ENCODE measurements around the gene FAM171A2. TPM values are rescaled to one million over a fixed set of nuclear protein-coding genes. Genes with fewer than 3 reads are reported as not detected.

FAM171A2 gene
- total and polyA plus RNA-seq, 2 of the 4 experiments (the other 2 are of a cell fraction), result 3.2 to 5.9 TPM

DNA sequence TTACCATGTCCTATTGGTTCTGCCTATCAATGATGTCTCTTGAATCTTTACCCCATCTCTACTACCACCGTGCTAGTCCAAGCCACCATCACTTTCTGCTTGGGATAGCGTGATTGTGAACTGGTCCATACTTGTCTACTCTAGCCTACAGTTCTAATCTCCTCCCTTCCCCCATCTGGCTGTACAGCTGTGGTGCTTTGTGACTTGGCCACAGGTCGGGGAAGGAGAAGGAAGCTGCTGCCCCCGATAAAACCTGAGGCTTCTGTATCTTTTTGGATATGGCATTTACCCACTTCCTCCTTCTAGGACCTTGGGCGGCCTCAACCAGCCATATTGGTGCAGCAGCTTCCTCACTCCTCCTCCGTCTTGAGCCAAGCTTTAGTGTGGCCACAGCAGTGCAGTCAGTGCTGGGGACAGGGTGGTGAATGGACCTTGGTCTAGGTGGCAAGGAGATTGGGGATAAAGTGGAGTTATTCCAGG, 26.1 kb upstream of the FAM171A2 start:
- no peak overlapping the region for H3K18ac ChIP-seq (ENCODE audit: low read depth, low read length)
- H3K4me3 ChIP-seq (ENCODE audit: insufficient read depth, low read depth, low read length), result no peak overlapping the region
- H3K4ac ChIP-seq (ENCODE audit: low read depth, low read length), result no peak overlapping the region
- WGBS, 2 experiments (ENCODE audit: extremely low coverage in 2 of 2, insufficient read length in 1 of 2), result 100% methylated on average over 1 of the region's 6 CpGs; no CpG with 5 or more reads in 1 of the 2 experiments
- H3K79me1 ChIP-seq (ENCODE audit: low read depth in 1 of 2, low read length in 2 of 2), result no peaks in the 10 kb centered on the region
- no peak overlapping the region for H3K4me2 ChIP-seq (ENCODE audit: low read depth, low read length)
- intact Hi-C loops (cut with micrococcal nuclease), result no loop called here
- H3K9me3 ChIP-seq (ENCODE audit: control insufficient read depth, insufficient read depth, low read length), result no peaks in the 10 kb centered on the region
- ChIA-PET POLR2A (ENCODE audit: unreplicated experiment) (no interaction called here), CTCF (interaction anchor here (0.6 kb wide), 1 partner anchor 11 kb away, joined by 3 read pairs; no protein-coding TSS in a partner anchor)
- dilution Hi-C loops (cut with HindIII; ENCODE audit: low sequenced_read_pairs, unreplicated experiment), result no loop called here
- ATAC-seq (ENCODE audit: low read depth), result no peak
- peaks cover 4% of the 10 kb centered on the region for H3K27me3 ChIP-seq (ENCODE audit: control insufficient read depth, insufficient read depth, low read length)
- H4K91ac ChIP-seq (ENCODE audit: insufficient read depth, low read depth, low read length), result no peak overlapping the region
- H3K9ac ChIP-seq (ENCODE audit: low read depth, low read length), result no peak overlapping the region
- in situ Hi-C loops (cut with MboI; ENCODE audit: low sequenced_read_pairs), result no loop called here
- H2AFZ ChIP-seq (replicated peaks; ENCODE audit: low read length, poor library complexity), result no peak overlapping the region
- H3K27ac ChIP-seq (ENCODE audit: insufficient read depth, low read length), result no peak overlapping the region
- no peaks in the 10 kb centered on the region for H3K36me3 ChIP-seq (ENCODE audit: control insufficient read depth, insufficient read depth, low read length)
- H4K20me1 ChIP-seq (ENCODE audit: insufficient read depth, low read length), result no peaks in the 10 kb centered on the region
- H3K23ac ChIP-seq (ENCODE audit: low read depth, low read length), result no peak overlapping the region
- no peak overlapping the region for H2BK120ac ChIP-seq (ENCODE audit: low read depth, low read length)
- no peak overlapping the region for H4K8ac ChIP-seq (ENCODE audit: low read depth in 2 of 2, low read length in 2 of 2)
- DNase-seq, result no peak
- H2BK15ac ChIP-seq (ENCODE audit: low read depth, low read length), result no peak overlapping the region
- H3K14ac ChIP-seq (replicated peaks; ENCODE audit: low read depth, low read length), result no peak overlapping the region
- H3K9me1 ChIP-seq (ENCODE audit: insufficient read depth, low read length), result no peaks in the 10 kb centered on the region
- H2AK9ac ChIP-seq (replicated peaks; ENCODE audit: low read depth, low read length, poor library complexity), result no peak overlapping the region
- H3K4me1 ChIP-seq (ENCODE audit: control insufficient read depth, insufficient read depth, low read length), result peaks cover 2% of the 10 kb centered on the region; the same call in 1 of the 2 replicates
- H2BK5ac ChIP-seq (ENCODE audit: low read depth, low read length, poor library complexity, severe bottlenecking), result no peak overlapping the region
- no TSS peak for BruUV-seq (replicated peaks)
- H4K5ac ChIP-seq (ENCODE audit: low read depth, low read length), result no peak overlapping the region
- H3K56ac ChIP-seq (ENCODE audit: extremely low read depth, insufficient read depth, low read length), result no peak overlapping the region
- H2BK20ac ChIP-seq (ENCODE audit: low read depth, low read length), result no peak overlapping the region
- no peak for TF ChIP-seq SMC3 (IDR thresholded peaks at IDR 0.05; ENCODE audit: low read depth, low read length)
- no peak for TF ChIP-seq RAD21 (IDR thresholded peaks at IDR 0.05; ENCODE audit: low read length)
- no peak for TF ChIP-seq MXI1 (IDR thresholded peaks at IDR 0.05; ENCODE audit: borderline replicate concordance, low read depth, low read length)
- TF ChIP-seq, protein P1, sequence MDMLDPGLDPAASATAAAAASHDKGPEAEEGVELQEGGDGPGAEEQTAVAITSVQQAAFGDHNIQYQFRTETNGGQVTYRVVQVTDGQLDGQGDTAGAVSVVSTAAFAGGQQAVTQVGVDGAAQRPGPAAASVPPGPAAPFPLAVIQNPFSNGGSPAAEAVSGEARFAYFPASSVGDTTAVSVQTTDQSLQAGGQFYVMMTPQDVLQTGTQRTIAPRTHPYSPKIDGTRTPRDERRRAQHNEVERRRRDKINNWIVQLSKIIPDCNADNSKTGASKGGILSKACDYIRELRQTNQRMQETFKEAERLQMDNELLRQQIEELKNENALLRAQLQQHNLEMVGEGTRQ (IDR thresholded peaks at IDR 0.05; ENCODE audit: low read depth, low read length), result no peak
- TF ChIP-seq RFX5 (IDR thresholded peaks at IDR 0.05; ENCODE audit: low read depth, low read length), result no peak
- no peak for TF ChIP-seq RCOR1 (IDR thresholded peaks at IDR 0.05; ENCODE audit: insufficient replicate concordance, low read length)
- no peak for TF ChIP-seq MAFK (IDR thresholded peaks at IDR 0.05; ENCODE audit: low read depth, low read length)
- no peak for TF ChIP-seq POLR2A (IDR thresholded peaks at IDR 0.05; ENCODE audit: low read depth, low read length)
- TF ChIP-seq, protein P2, sequence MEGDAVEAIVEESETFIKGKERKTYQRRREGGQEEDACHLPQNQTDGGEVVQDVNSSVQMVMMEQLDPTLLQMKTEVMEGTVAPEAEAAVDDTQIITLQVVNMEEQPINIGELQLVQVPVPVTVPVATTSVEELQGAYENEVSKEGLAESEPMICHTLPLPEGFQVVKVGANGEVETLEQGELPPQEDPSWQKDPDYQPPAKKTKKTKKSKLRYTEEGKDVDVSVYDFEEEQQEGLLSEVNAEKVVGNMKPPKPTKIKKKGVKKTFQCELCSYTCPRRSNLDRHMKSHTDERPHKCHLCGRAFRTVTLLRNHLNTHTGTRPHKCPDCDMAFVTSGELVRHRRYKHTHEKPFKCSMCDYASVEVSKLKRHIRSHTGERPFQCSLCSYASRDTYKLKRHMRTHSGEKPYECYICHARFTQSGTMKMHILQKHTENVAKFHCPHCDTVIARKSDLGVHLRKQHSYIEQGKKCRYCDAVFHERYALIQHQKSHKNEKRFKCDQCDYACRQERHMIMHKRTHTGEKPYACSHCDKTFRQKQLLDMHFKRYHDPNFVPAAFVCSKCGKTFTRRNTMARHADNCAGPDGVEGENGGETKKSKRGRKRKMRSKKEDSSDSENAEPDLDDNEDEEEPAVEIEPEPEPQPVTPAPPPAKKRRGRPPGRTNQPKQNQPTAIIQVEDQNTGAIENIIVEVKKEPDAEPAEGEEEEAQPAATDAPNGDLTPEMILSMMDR (conservative IDR thresholded peaks at IDR 0.05; ENCODE audit: low read depth, low read length), result no peak
- no peak for TF ChIP-seq FOS (IDR thresholded peaks at IDR 0.05; ENCODE audit: low read depth, low read length)
- no peak for TF ChIP-seq CHD1 (IDR thresholded peaks at IDR 0.05; ENCODE audit: low read depth, low read length)
- no peak overlapping the region for H2AK5ac ChIP-seq (ENCODE audit: low read depth, low read length)

Measured in IMR-90 (cell line).